ENCODE results near the gene MYO5B. TPM values are rescaled to one million over a fixed set of nuclear protein-coding genes. Genes with fewer than 3 reads are reported as not detected.

The MYO5B gene
- polyA plus RNA-seq, 1 of the 3 experiments (the other 2 are of a cell fraction): 1.3 TPM

- no peak overlapping the region for H3K4me3 ChIP-seq (ENCODE audit: low read depth in 2 of 2, low read length in 1 of 2)
- no peaks in the 10 kb centered on the region for H4K20me1 ChIP-seq (ENCODE audit: insufficient read depth)
- no peak overlapping the region for H2AFZ ChIP-seq (ENCODE audit: low read depth)
- H3K27me3 ChIP-seq (ENCODE audit: insufficient read depth): no peaks in the 10 kb centered on the region
- no peaks in the 10 kb centered on the region for H3K9me2 ChIP-seq
- TF ChIP-seq ZBTB33 (IDR thresholded peaks at IDR 0.05; ENCODE audit: borderline replicate concordance, low read depth): no peak
- no peak for TF ChIP-seq FOXJ3 (CRISPR knock-in tag; IDR thresholded peaks at IDR 0.05)
- no peak for TF ChIP-seq FOSL2 (IDR thresholded peaks at IDR 0.05; ENCODE audit: borderline replicate concordance, low read depth)
- TF ChIP-seq CTCF (IDR thresholded peaks at IDR 0.05): no peak
- TF ChIP-seq EZH2phosphoT487 (IDR thresholded peaks at IDR 0.05; ENCODE audit: borderline replicate concordance, low read depth): no peak
- no peak for TF ChIP-seq IRF3 (IDR thresholded peaks at IDR 0.05; ENCODE audit: low read depth, low read length)
- no peak for TF ChIP-seq RFX5 (IDR thresholded peaks at IDR 0.05; ENCODE audit: low read length)
- no peak for TF ChIP-seq EP300 (IDR thresholded peaks at IDR 0.05; ENCODE audit: borderline replicate concordance in 1 of 2, low read depth in 1 of 2, low read length in 1 of 2)
- no peak for TF ChIP-seq NFIC (IDR thresholded peaks at IDR 0.05; ENCODE audit: borderline replicate concordance)
- TF ChIP-seq SIN3A (IDR thresholded peaks at IDR 0.05; ENCODE audit: borderline replicate concordance, low read depth, low read length): no peak
- no peak for TF ChIP-seq MEF2A (IDR thresholded peaks at IDR 0.05; ENCODE audit: borderline replicate concordance, low read depth)
- TF ChIP-seq REST (IDR thresholded peaks at IDR 0.05; ENCODE audit: low read depth, low read length): no peak
- no peak for TF ChIP-seq RXRA (IDR thresholded peaks at IDR 0.05; ENCODE audit: borderline replicate concordance, low read depth)
- TF ChIP-seq PBX3 (IDR thresholded peaks at IDR 0.05): no peak
- TF ChIP-seq NRF1 (IDR thresholded peaks at IDR 0.05; ENCODE audit: low read depth, low read length): no peak
- no peak for TF ChIP-seq MXI1 (IDR thresholded peaks at IDR 0.05; ENCODE audit: low read depth, low read length)
- no peak for TF ChIP-seq POLR2AphosphoS5 (IDR thresholded peaks at IDR 0.05; ENCODE audit: low read depth, low read length)
- TF ChIP-seq USF1 (IDR thresholded peaks at IDR 0.05; ENCODE audit: borderline replicate concordance, low read depth): no peak
- no peaks in the 10 kb centered on the region for H3K36me3 ChIP-seq (replicated peaks in 1 of 2; ENCODE audit: control insufficient read depth in 1 of 2, insufficient read depth in 2 of 2, low read length in 1 of 2)
- H3K9ac ChIP-seq: no peak overlapping the region
- no peaks in the 10 kb centered on the region for H3K9me3 ChIP-seq
- no peaks in the 10 kb centered on the region; a peak in 1 of 4 replicates for H3K4me1 ChIP-seq (ENCODE audit: control insufficient read depth in 1 of 2, insufficient read depth in 2 of 2, low read depth in 1 of 2, low read length in 1 of 2)
- no peaks in the 10 kb centered on the region for H3K79me2 ChIP-seq (ENCODE audit: insufficient read depth)
- POLR2A ChIA-PET: no interaction called here
- DNase-seq: no peak
- WGBS (ENCODE audit: low lambda C conversion rate): 38% methylated on average over 9 of the region's 9 CpGs
- H3K27ac ChIP-seq (ENCODE audit: low read depth in 2 of 2, low read length in 1 of 2): no peak overlapping the region
- CTCF ChIA-PET: interaction anchor here (0.9 kb wide), 1 partner anchor 10 kb away, joined by 3 read pairs; no protein-coding TSS in a partner anchor
- H3F3A ChIP-seq (replicated peaks; ENCODE audit: insufficient read depth): no peaks in the 10 kb centered on the region
- H3K4me2 ChIP-seq: no peak overlapping the region
These were observed 35.9 kb downstream of the MYO5B start for GRCh38 chr18:50158866-50159653.

All from SK-N-SH (cell line).